GM21381 (cell line): ENCODE results near the gene C4BPB.
"Not testable (repeated sequence)": the region's sequence is repeated elsewhere in the genome, so short reads cannot be mapped to it uniquely, and the experiment has no call there.

Source experiments
- ATAC-seq: cut with Tn5 transposase; IDR thresholded peaks from one replicate; pipeline ENCODE4 v1.9.1; 2021; ENCODE audit warnings: mild to moderate bottlenecking, moderate library complexity; ENCODE audit not compliant: unreplicated experiment

Gene C4BPB

GRCh38 chr1:207088701-207089626 is at the start of gene C4BPB:
Gene C4BPB, plus strand, starts transcription at chr1:207088860. Its CDS starts 672 bp downstream, at chr1:207089532.
- no peak for ATAC-seq

- ATAC-seq, result no peak
These were observed 49.1 kb upstream of the C4BPB start for GRCh38 chr1:207039380-207040180.

- ATAC-seq, result no peak
These were observed 48.5 kb upstream of the C4BPB start for GRCh38 chr1:207040181-207040533.

- ATAC-seq, result not testable (repeated sequence)
These were observed 47.3 kb upstream of the C4BPB start for GRCh38 chr1:207041397-207041796.

- no peak for ATAC-seq
These were observed 43.2 kb upstream of the C4BPB start for GRCh38 chr1:207045453-207045852.

- ATAC-seq, result no peak
These were observed 41.2 kb upstream of the C4BPB start for GRCh38 chr1:207047505-207047904.

- ATAC-seq, result no peak
These were observed 40.6 kb upstream of the C4BPB start for GRCh38 chr1:207048041-207048440.

GRCh38 chr1:207049054-207049453 is 39.6 kb upstream of the C4BPB start:
- ATAC-seq, result no peak

GRCh38 chr1:207049514-207049913 is 39.1 kb upstream of the C4BPB start:
- no peak for ATAC-seq

GRCh38 chr1:207049974-207050391 is 38.7 kb upstream of the C4BPB start:
- ATAC-seq, result peak; percentile 43

GRCh38 chr1:207050480-207051190 is 38.0 kb upstream of the C4BPB start:
- ATAC-seq, result peak; percentile 46

GRCh38 chr1:207051191-207051943 is 37.3 kb upstream of the C4BPB start, which contains the start of gene YOD1:
Gene YOD1, minus strand, starts transcription at chr1:207051208. Its CDS starts 178 bp downstream, at chr1:207051030.
- no peak for ATAC-seq

- ATAC-seq, result peak; percentile 80
These were observed 35.5 kb upstream of the C4BPB start, which contains the start of gene PFKFB2 for GRCh38 chr1:207052911-207053769. Gene PFKFB2, plus strand, starts transcription at chr1:207053275. Its CDS starts 1,443 bp downstream, at chr1:207054718.

GRCh38 chr1:207054491-207054890 is 34.2 kb upstream of the C4BPB start:
- no peak for ATAC-seq

- no peak for ATAC-seq
These were observed 33.2 kb upstream of the C4BPB start for GRCh38 chr1:207055386-207056001.

- ATAC-seq, result no peak
These were observed 32.0 kb upstream of the C4BPB start for GRCh38 chr1:207056673-207057072.

GRCh38 chr1:207058252-207058651 is 30.4 kb upstream of the C4BPB start:
- no peak for ATAC-seq

- ATAC-seq, result no peak
These were observed 29.5 kb upstream of the C4BPB start for GRCh38 chr1:207058878-207059867.
